Measurements from ENCODE around the gene MIOX. TPM values are rescaled to one million over a fixed set of nuclear protein-coding genes. Genes with fewer than 3 reads are reported as not detected.

MIOX gene
- total and polyA plus RNA-seq, 9 of the 15 experiments (the other 6 are each of a cell fraction or from before 2014, with no cell fraction given): 0.08 TPM; not detected in 8

- H2AFZ ChIP-seq (ENCODE audit: low read depth, low read length): no peak overlapping the region
- H3K36me3 ChIP-seq (ENCODE audit: control insufficient read depth, insufficient read depth, low read length): no peaks in the 10 kb centered on the region
- BruUV-seq (replicated peaks): no TSS peak
- H3K9me1 ChIP-seq (ENCODE audit: control insufficient read depth, insufficient read depth, low read length): no peaks in the 10 kb centered on the region
- H3K27ac ChIP-seq (ENCODE audit: extremely low read depth, low read depth, low read length): no peak overlapping the region
- intact Hi-C loops (cut with micrococcal nuclease): no loop called here
- H3K27me3 ChIP-seq (ENCODE audit: control insufficient read depth in 2 of 2, insufficient read depth in 2 of 2, low read length in 2 of 2): no peaks in the 10 kb centered on the region
- in situ Hi-C loops (cut with MboI): no loop called here
- 22% methylated on average over 8 of the region's 11 CpGs for WGBS (ENCODE audit: insufficient coverage, low coverage, missing lambda C conversion rate)
- ATAC-seq: no peak
- ChIA-PET POLR2A (interaction anchor here (1.3 kb wide), 1 partner anchor 11 kb away, joined by 4 read pairs; no protein-coding TSS in a partner anchor), CTCF (ENCODE audit: low intra/inter-chr PET ratio) (no interaction called here)
- H3K4me3 ChIP-seq: no peak overlapping the region
- no peak for FAIRE-seq
- DNase-seq (ENCODE audit: extremely low read depth in 1 of 4, low spot score in 3 of 4): no peak
- no peaks in the 10 kb centered on the region for H4K20me1 ChIP-seq (replicated peaks; ENCODE audit: control insufficient read depth, insufficient read depth, low read length)
- H3K9ac ChIP-seq (ENCODE audit: insufficient read depth in 1 of 2, low read depth in 2 of 2, low read length in 2 of 2): no peak overlapping the region
- no peak overlapping the region for H3K4me2 ChIP-seq (ENCODE audit: insufficient read depth, low read length)
- no peaks in the 10 kb centered on the region; the same call in 2 of the 3 replicates for H3K79me2 ChIP-seq (ENCODE audit: control insufficient read depth, insufficient read depth, low read length)
- H3K9me3 ChIP-seq (replicated peaks; ENCODE audit: control insufficient read depth, insufficient read depth, low read depth, low read length): no peaks in the 10 kb centered on the region
- peaks cover 4 to 59% of the 10 kb centered on the region in 2 experiments; a peak in 4 of 5 replicates for H3K4me1 ChIP-seq (replicated peaks in 1 of 2; ENCODE audit: control insufficient read depth in 2 of 2, insufficient read depth in 2 of 2, low read length in 2 of 2)
- TF ChIP-seq, protein P1, sequence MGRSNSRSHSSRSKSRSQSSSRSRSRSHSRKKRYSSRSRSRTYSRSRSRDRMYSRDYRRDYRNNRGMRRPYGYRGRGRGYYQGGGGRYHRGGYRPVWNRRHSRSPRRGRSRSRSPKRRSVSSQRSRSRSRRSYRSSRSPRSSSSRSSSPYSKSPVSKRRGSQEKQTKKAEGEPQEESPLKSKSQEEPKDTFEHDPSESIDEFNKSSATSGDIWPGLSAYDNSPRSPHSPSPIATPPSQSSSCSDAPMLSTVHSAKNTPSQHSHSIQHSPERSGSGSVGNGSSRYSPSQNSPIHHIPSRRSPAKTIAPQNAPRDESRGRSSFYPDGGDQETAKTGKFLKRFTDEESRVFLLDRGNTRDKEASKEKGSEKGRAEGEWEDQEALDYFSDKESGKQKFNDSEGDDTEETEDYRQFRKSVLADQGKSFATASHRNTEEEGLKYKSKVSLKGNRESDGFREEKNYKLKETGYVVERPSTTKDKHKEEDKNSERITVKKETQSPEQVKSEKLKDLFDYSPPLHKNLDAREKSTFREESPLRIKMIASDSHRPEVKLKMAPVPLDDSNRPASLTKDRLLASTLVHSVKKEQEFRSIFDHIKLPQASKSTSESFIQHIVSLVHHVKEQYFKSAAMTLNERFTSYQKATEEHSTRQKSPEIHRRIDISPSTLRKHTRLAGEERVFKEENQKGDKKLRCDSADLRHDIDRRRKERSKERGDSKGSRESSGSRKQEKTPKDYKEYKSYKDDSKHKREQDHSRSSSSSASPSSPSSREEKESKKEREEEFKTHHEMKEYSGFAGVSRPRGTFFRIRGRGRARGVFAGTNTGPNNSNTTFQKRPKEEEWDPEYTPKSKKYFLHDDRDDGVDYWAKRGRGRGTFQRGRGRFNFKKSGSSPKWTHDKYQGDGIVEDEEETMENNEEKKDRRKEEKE (IDR thresholded peaks at IDR 0.05; ENCODE audit: borderline replicate concordance in 1 of 2, control insufficient read depth in 1 of 2, low read depth in 2 of 2, low read length in 1 of 2): no peak
- TF ChIP-seq E4F1 (CRISPR knock-in tag; IDR thresholded peaks at IDR 0.05; ENCODE audit: borderline replicate concordance): no peak
- no peak for TF ChIP-seq RBM22 (IDR thresholded peaks at IDR 0.05; ENCODE audit: low read depth, low read length, poor library complexity, severe bottlenecking)
- TF ChIP-seq, protein P2, sequence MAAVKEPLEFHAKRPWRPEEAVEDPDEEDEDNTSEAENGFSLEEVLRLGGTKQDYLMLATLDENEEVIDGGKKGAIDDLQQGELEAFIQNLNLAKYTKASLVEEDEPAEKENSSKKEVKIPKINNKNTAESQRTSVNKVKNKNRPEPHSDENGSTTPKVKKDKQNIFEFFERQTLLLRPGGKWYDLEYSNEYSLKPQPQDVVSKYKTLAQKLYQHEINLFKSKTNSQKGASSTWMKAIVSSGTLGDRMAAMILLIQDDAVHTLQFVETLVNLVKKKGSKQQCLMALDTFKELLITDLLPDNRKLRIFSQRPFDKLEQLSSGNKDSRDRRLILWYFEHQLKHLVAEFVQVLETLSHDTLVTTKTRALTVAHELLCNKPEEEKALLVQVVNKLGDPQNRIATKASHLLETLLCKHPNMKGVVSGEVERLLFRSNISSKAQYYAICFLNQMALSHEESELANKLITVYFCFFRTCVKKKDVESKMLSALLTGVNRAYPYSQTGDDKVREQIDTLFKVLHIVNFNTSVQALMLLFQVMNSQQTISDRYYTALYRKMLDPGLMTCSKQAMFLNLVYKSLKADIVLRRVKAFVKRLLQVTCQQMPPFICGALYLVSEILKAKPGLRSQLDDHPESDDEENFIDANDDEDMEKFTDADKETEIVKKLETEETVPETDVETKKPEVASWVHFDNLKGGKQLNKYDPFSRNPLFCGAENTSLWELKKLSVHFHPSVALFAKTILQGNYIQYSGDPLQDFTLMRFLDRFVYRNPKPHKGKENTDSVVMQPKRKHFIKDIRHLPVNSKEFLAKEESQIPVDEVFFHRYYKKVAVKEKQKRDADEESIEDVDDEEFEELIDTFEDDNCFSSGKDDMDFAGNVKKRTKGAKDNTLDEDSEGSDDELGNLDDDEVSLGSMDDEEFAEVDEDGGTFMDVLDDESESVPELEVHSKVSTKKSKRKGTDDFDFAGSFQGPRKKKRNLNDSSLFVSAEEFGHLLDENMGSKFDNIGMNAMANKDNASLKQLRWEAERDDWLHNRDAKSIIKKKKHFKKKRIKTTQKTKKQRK (IDR thresholded peaks at IDR 0.05; ENCODE audit: borderline replicate concordance, low read depth, low read length): no peak
- no peak for TF ChIP-seq ZNF444 (CRISPR knock-in tag; IDR thresholded peaks at IDR 0.05)
- no peak for TF ChIP-seq GABPB2 (CRISPR knock-in tag; conservative IDR thresholded peaks at IDR 0.05)
- TF ChIP-seq HNRNPLL (IDR thresholded peaks at IDR 0.05; ENCODE audit: low read depth, low read length, poor library complexity, severe bottlenecking): no peak
- TF ChIP-seq ILF3 (IDR thresholded peaks at IDR 0.05; ENCODE audit: borderline replicate concordance): no peak
- no peak for TF ChIP-seq CBX3 (IDR thresholded peaks at IDR 0.05; ENCODE audit: borderline replicate concordance in 1 of 2, low read length in 2 of 2)
- TF ChIP-seq ADNP (tag; IDR thresholded peaks at IDR 0.05): no peak
- TF ChIP-seq PTRF (tag; IDR thresholded peaks at IDR 0.05): no peak
Observed at GRCh38 chr22:50479721-50480120, 6.9 kb upstream of the MIOX start.
